Upper lobe of left lung (tissue), 6 donors: ENCODE data around the gene GNG8. TPM values are rescaled to one million over a fixed set of nuclear protein-coding genes. Genes with fewer than 3 reads are reported as not detected.
A peak's percentile ranks its signal among the peaks of the same experiment; 100 is the strongest.

Experiments
- ATAC-seq, 2 donors: fragments of 200-7000 bp; cut with Tn5 transposase; one replicate each; pipeline ENCODE4 v1.9.1; 2022; ENCODE audit warnings: mild to moderate bottlenecking in 2 of 2, moderate library complexity in 2 of 2; ENCODE audit not compliant: low FRiP score in 2 of 2
- DNase-seq, 2 donors: peaks; one replicate each; pipeline ENCODE4 v3.0.0-alpha.2; 2019 to 2020
- H3K27ac ChIP-seq, 4 donors: fragments of 200-600 bp; sonication (generic); one replicate each; pipeline ENCODE4 v1.5.1; 2016 to 2019
- H3K27me3 ChIP-seq, 4 donors: fragments of 200-600 bp; sonication (generic); one replicate each; pipeline ENCODE4 v1.5.1; 2017 to 2019
- H3K36me3 ChIP-seq, 4 donors: fragments of 200-600 bp; sonication (generic); one replicate each; pipeline ENCODE4 v1.5.1; 2016 to 2019
- H3K4me1 ChIP-seq, 4 donors: fragments of 200-600 bp; sonication (generic); one replicate each; pipeline ENCODE4 v1.5.1; 2018 to 2019
- H3K4me3 ChIP-seq, 4 donors: fragments of 200-600 bp; sonication (generic); one replicate each; pipeline ENCODE4 v1.5.1; 2017 to 2019; ENCODE audit warnings: mild to moderate bottlenecking in 2 of 4, moderate library complexity in 1 of 4
- H3K9me3 ChIP-seq, 4 donors: fragments of 200-600 bp; sonication (generic); one replicate each; pipeline ENCODE4 v1.5.1; 2018 to 2019
- EP300 ChIP-seq, 4 donors: sonication (generic); formaldehyde crosslinking; IDR thresholded peaks; one replicate each; pipeline ENCODE4 v1.5.1; 2017; ENCODE audit warnings: antibody characterized with exemption in 4 of 4, control low read depth in 2 of 4
- POLR2A ChIP-seq, 4 donors: fragments of 450-650 bp; IDR thresholded peaks; one replicate each; pipeline ENCODE4 v1.5.1; 2016 to 2017; ENCODE audit warnings: antibody characterized with exemption in 4 of 4, mild to moderate bottlenecking in 2 of 4
- POLR2AphosphoS5 ChIP-seq, 2 donors: sonication (generic); formaldehyde crosslinking; IDR thresholded peaks; one replicate each; pipeline ENCODE4 v1.5.1; 2017; ENCODE audit warnings: antibody characterized with exemption in 2 of 2
- WGBS, 2 donors: methylation state at CpG; one replicate each; pipeline ENCODE4 v1.1.5; 2017 to 2018; 5-methylcytosine and 5-hydroxymethylcytosine counted together
- total RNA-seq, 6 donors: library from RNA; depleted of rRNA in 4 of 6; stranded (reverse); fragments of >200 nt in 4 of 6; gene quantifications; one replicate each; pipeline versions ENCODE4 v1.1.0 to v1.2.1, GENCODE V29; 2016 to 2021
- TF ChIP-seq, protein P1 (sequence below), 6 experiments: fragments of 450-650 bp in 4 of 6; fragments of 200-600 bp in 2 of 6; sonication (generic) in 2 of 6; IDR thresholded peaks; one replicate each; pipeline ENCODE4 v1.5.1; 2016 to 2019; ENCODE audit warnings: antibody characterized with exemption in 6 of 6
- donor health status: DM: no; HTN: no; CAD: no; lungs with moderate emphysema.
- donor health status: DM: no; HTN: yes; CAD: no; lungs with severe emphysema.

The GNG8 gene
- total RNA-seq, 6 donors from 2014 or later: not detected

DNA sequence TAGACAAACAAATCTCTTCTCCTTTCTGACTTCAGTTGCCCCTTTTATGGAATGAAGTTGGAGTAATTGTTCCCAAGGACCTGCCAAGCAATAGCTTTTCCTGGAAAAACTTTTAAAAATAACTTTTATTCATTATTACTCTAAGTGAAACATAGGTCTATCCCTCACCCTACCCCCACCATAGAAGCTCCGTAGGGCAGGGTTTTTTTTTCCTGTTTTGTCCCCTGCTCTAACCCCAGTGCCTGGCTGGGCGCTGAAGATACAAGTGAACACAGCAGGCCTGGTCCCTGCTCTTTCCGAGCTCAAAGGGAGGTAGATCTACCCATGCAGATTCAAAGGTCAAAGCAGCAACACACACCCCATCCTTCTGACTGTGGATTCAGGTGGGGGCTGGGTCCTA, 8.7 kb upstream of the GNG8 start:
- H3K36me3 ChIP-seq: no peaks in the 10 kb centered on the region
- TF ChIP-seq, protein P1, sequence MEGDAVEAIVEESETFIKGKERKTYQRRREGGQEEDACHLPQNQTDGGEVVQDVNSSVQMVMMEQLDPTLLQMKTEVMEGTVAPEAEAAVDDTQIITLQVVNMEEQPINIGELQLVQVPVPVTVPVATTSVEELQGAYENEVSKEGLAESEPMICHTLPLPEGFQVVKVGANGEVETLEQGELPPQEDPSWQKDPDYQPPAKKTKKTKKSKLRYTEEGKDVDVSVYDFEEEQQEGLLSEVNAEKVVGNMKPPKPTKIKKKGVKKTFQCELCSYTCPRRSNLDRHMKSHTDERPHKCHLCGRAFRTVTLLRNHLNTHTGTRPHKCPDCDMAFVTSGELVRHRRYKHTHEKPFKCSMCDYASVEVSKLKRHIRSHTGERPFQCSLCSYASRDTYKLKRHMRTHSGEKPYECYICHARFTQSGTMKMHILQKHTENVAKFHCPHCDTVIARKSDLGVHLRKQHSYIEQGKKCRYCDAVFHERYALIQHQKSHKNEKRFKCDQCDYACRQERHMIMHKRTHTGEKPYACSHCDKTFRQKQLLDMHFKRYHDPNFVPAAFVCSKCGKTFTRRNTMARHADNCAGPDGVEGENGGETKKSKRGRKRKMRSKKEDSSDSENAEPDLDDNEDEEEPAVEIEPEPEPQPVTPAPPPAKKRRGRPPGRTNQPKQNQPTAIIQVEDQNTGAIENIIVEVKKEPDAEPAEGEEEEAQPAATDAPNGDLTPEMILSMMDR (IDR thresholded peaks at IDR 0.05): no peak
- TF ChIP-seq POLR2A (IDR thresholded peaks at IDR 0.05) (no peak), POLR2AphosphoS5 (IDR thresholded peaks at IDR 0.05) (no peak), EP300 (IDR thresholded peaks at IDR 0.05) (no peak)
- H3K4me3 ChIP-seq: no peak overlapping the region
- 37 to 58% methylated on average over 3 of the region's 3 CpGs for WGBS, 2 donors
- peaks cover 0 to 5% (median 0%) of the 10 kb centered on the region in 4 donors for H3K9me3 ChIP-seq
- ATAC-seq: no peak
- H3K4me1 ChIP-seq: peaks cover 2 to 13% (median 3%) of the 10 kb centered on the region in 4 donors
- no peak for DNase-seq
- H3K27ac ChIP-seq: peak overlapping the region in 1 of 4 donors; percentile 18
- H3K27me3 ChIP-seq: peaks cover 0 to 18% (median 9%) of the 10 kb centered on the region in 4 donors

DNA sequence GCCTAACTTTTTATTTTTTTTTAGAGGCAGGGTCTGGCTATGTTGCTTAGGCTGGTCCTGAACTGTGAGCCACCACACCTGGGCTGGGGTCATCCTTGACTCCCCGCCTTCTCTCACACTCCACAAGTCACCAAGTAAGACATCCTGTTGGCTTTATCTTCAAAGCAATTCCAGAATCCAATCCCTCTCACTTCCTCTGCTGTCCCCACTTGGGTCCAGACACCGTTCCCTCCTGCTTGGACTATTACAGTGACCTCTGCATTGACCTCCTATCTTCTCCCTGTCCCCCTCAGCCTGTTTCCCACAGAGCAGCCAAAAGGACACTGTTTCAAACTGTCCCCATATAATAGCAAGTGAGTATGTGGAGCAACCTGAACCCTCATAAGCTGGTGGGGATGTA, 4.7 kb upstream of the GNG8 start:
- no peak for DNase-seq
- Histone ChIP-seq H3K36me3 (no peaks in the 10 kb centered on the region), H3K27ac (no peak overlapping the region), H3K4me1 (peaks cover 17 to 28% (median 20%) of the 10 kb centered on the region in 4 donors), H3K9me3 (no peaks in the 10 kb centered on the region), H3K4me3 (no peak overlapping the region), H3K27me3 (peaks cover 0 to 10% (median 0%) of the 10 kb centered on the region in 4 donors)
- WGBS, 2 donors: 57 to 68% methylated on average over 2 of the region's 2 CpGs
- no peak for TF ChIP-seq POLR2AphosphoS5 (IDR thresholded peaks at IDR 0.05)
- TF ChIP-seq, protein P1 (IDR thresholded peaks at IDR 0.05): no peak
- TF ChIP-seq POLR2A (IDR thresholded peaks at IDR 0.05): no peak
- no peak for TF ChIP-seq EP300 (IDR thresholded peaks at IDR 0.05)
- ATAC-seq: no peak

DNA sequence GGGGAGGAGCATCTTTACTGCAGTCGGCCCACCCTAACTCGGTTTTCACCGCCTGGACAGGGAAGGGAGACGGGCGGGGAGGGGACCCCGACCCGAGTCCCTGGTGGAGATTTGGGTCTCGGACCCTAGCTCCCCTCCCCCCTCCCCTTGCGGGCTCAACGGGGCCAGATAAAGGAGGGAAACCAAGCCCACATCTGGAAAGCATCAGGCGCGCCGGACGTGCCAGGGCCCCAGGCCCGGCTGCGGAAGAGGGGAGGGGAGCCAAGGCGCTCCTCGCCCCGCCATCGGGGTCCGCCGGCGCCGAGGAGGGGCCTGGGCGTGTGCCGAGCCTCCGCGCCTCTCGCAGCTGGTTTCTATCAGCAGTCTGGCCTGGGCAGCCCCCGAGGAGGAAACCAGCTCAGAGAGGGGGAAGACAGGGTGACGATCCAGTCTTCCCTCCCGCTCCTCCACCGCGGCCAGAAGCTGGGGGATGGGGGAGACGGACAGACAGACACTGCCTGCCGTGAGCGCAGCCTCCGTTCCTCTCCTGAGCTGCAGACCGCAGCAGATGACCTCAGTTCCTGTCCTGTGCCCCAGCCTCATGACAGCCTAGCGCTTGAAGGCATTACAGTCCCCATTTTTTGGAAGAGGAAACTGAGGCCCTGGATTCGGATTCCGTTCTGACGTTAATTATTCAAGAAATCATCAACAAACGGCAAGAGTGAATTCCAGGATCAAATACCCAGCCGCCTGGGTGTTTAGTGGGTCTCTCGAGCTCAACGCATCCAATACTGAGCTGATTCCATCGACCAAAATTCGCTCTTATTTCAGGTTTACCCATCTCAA, 3.6 kb upstream of the GNG8 start:
- no peaks in the 10 kb centered on the region for H3K9me3 ChIP-seq
- TF ChIP-seq EP300 (IDR thresholded peaks at IDR 0.05): no peak
- TF ChIP-seq, protein P1 (IDR thresholded peaks at IDR 0.05): no peak
- no peak for TF ChIP-seq POLR2A (IDR thresholded peaks at IDR 0.05)
- TF ChIP-seq POLR2AphosphoS5 (IDR thresholded peaks at IDR 0.05): peak; percentile 18 to 39
- DNase-seq (peak in 1 of 2 donors; percentile 91), ATAC-seq (peak in 1 of 2 donors; percentile 77)
- no peaks in the 10 kb centered on the region for H3K36me3 ChIP-seq
- H3K4me3 ChIP-seq: peak overlapping the region in 3 of 4 donors; percentile 28 to 50 (median 47)
- H3K4me1 ChIP-seq: peaks cover 21 to 34% (median 24%) of the 10 kb centered on the region in 4 donors
- H3K27ac ChIP-seq: peak overlapping the region; percentile 41 to 73 (median 71)
- peaks cover 0 to 15% (median 0%) of the 10 kb centered on the region in 4 donors for H3K27me3 ChIP-seq
- WGBS, 2 donors: 12 to 36% methylated on average over 11 to 31 of the region's 49 CpGs

DNA sequence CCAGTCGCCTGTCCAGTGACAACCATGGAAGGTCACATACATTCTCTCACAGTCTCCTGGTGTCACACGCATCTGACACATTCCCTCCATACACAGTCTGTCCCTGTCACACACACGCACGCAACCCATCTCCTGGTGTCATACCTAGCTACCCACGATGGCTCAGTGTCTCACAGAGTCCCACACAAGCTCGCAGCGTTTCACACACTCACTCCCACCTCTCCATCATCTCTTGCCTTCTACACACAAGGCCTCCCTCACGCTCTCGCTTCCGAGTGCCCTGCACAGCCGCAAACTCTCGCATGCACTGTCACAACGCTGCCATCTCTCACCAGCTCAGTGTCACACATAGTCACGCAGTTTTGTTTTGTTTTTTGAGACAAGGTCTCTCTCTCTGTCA, 1.2 kb upstream of the GNG8 start:
- Histone ChIP-seq H3K4me1 (peaks cover 33 to 49% (median 38%) of the 10 kb centered on the region in 4 donors), H3K9me3 (no peaks in the 10 kb centered on the region), H3K36me3 (no peaks in the 10 kb centered on the region), H3K27me3 (peaks cover 0 to 15% (median 0%) of the 10 kb centered on the region in 4 donors), H3K27ac (no peak overlapping the region), H3K4me3 (no peak overlapping the region)
- ATAC-seq (no peak), DNase-seq (no peak)
- no peak for TF ChIP-seq EP300 (IDR thresholded peaks at IDR 0.05)
- no peak for TF ChIP-seq POLR2A (IDR thresholded peaks at IDR 0.05)
- 76 to 83% methylated on average over 14 of the region's 14 CpGs for WGBS, 2 donors

DNA sequence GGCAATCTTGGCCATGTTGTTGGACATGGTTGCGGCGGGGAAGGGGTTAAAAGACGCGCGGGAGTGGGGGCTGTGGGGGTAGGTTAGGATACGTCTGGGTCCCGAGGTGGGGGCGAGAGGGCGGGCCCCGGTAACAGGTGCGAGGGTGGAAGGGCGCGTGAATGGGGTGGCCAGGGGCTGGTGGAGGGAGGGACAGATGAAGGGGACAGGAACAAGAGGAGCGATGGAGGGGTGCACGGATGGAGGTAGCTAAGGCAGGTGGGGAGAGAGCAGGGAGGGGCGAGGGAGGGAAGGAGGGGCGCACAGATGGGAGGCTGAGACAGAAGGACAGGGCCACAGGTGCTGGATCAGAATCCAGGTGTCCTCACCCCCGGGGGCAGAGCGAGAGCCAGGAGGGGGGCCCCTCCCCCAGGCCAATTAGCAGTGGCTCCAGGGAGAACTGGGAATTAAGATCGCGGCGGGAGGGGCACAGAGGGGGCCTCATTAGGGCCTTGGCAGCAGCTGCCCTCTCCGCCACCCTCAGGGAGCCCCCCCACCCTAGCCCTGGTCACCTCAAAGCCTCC, 1.3 kb downstream of the GNG8 start:
- TF ChIP-seq EP300 (IDR thresholded peaks at IDR 0.05): no peak
- TF ChIP-seq POLR2A (IDR thresholded peaks at IDR 0.05): no peak
- TF ChIP-seq POLR2AphosphoS5 (IDR thresholded peaks at IDR 0.05): no peak
- TF ChIP-seq, protein P1 (IDR thresholded peaks at IDR 0.05): no peak
- H3K9me3 ChIP-seq: no peaks in the 10 kb centered on the region
- DNase-seq (peak in 1 of 2 donors; percentile 74), ATAC-seq (no peak)
- H3K27me3 ChIP-seq: peaks cover 0 to 11% (median 0%) of the 10 kb centered on the region in 4 donors
- no peak overlapping the region for H3K27ac ChIP-seq
- 8 to 14% methylated on average over 13 to 23 of the region's 23 CpGs for WGBS, 2 donors
- H3K36me3 ChIP-seq: no peaks in the 10 kb centered on the region
- H3K4me1 ChIP-seq: peaks cover 32 to 44% (median 37%) of the 10 kb centered on the region in 4 donors
- peak overlapping the region in 3 of 4 donors; percentile 20 to 30 (median 29) for H3K4me3 ChIP-seq
